Activated CD8-positive, alpha-beta memory T cell treated with anti-CD3 and anti-CD28 coated beads, Interleukin-2, amount 10 ng/mL, durations not matched to agents 7 days and 5 days (primary cell): Measurements from ENCODE around the gene ABHD5. TPM values are rescaled to one million over a fixed set of nuclear protein-coding genes. Genes with fewer than 3 reads are reported as not detected.

Experiments
- ATAC-seq: fragments of 150-1000 bp; cut with Tn5 transposase; one replicate; pipeline ENCODE4 v1.10.0; 2021; ENCODE audit warnings: moderate library complexity
- CTCF ChIA-PET: fragments of 350-600 bp; sonication (Branson Sonifier 250); formaldehyde crosslinking; loops from one replicate; lab custom pipeline; 2021; ENCODE audit warnings: antibody characterized with exemption; lab: Charles Lee
- DNase-seq: peaks from one replicate; pipeline ENCODE4 v3.0.0-alpha.2; 2020
- H3K27ac Mint-ChIP-seq: one replicate; pipeline ENCODE4 v1.8.0; 2021; ENCODE audit warnings: mild to moderate bottlenecking, mixed read lengths
- H3K27me3 Mint-ChIP-seq: one replicate; pipeline ENCODE4 v1.8.0; 2021; ENCODE audit warnings: mixed read lengths
- H3K36me3 Mint-ChIP-seq: one replicate; pipeline ENCODE4 v1.8.0; 2021; ENCODE audit warnings: mild to moderate bottlenecking, mixed read lengths
- H3K4me1 Mint-ChIP-seq: one replicate; pipeline ENCODE4 v1.8.0; 2021; ENCODE audit warnings: mixed read lengths
- H3K4me3 Mint-ChIP-seq: one replicate; pipeline ENCODE4 v1.8.0; 2021; ENCODE audit warnings: mild to moderate bottlenecking, moderate library complexity, mixed read lengths
- H3K9me3 Mint-ChIP-seq: one replicate; pipeline ENCODE4 v1.8.0; 2022; ENCODE audit warnings: low read depth, mixed read lengths
- total RNA-seq, 2 experiments: library from RNA; stranded (reverse); gene quantifications; one replicate each; pipeline ENCODE4 v1.2.3, GENCODE V29; 2021

Gene ABHD5
- total RNA-seq, 2 experiments from 2014 or later: 12.9 to 16.5 TPM

- Mint-ChIP-seq H3K27me3 (peaks cover 30% of the 10 kb centered on the region), H3K36me3 (no peaks in the 10 kb centered on the region), H3K4me1 (peaks cover 3% of the 10 kb centered on the region), H3K9me3 (no peaks in the 10 kb centered on the region), H3K4me3 (no peak overlapping the region), H3K27ac (no peak overlapping the region)
- DNase-seq (no peak), ATAC-seq (no peak)
- CTCF ChIA-PET: no interaction called here
Measured at GRCh38 chr3:43771610-43772009, 80.9 kb downstream of the ABHD5 start.

GRCh38 chr3:43773273-43774094, 82.7 kb downstream of the ABHD5 start:
- H3K27ac Mint-ChIP-seq: no peak overlapping the region
- no peaks in the 10 kb centered on the region for H3K36me3 Mint-ChIP-seq
- H3K27me3 Mint-ChIP-seq: peaks cover 20% of the 10 kb centered on the region
- CTCF ChIA-PET: no interaction called here
- no peaks in the 10 kb centered on the region for H3K9me3 Mint-ChIP-seq
- no peak overlapping the region for H3K4me3 Mint-ChIP-seq
- peaks cover 3% of the 10 kb centered on the region for H3K4me1 Mint-ChIP-seq
- ATAC-seq (no peak), DNase-seq (no peak)

- CTCF ChIA-PET: interaction anchor here (1.2 kb wide), 1 partner anchor 10 kb away, joined by 3 read pairs; no protein-coding TSS in a partner anchor
- H3K27me3 Mint-ChIP-seq: peaks cover 11% of the 10 kb centered on the region
- no peaks in the 10 kb centered on the region for H3K9me3 Mint-ChIP-seq
Measured at GRCh38 chr3:43774799-43775198, 84.1 kb downstream of the ABHD5 start.

GRCh38 chr3:43776101-43776500, 85.4 kb downstream of the ABHD5 start:
- peaks cover 11% of the 10 kb centered on the region for H3K27me3 Mint-ChIP-seq
- H3K4me1 Mint-ChIP-seq: no peaks in the 10 kb centered on the region
- no peaks in the 10 kb centered on the region for H3K9me3 Mint-ChIP-seq
- DNase-seq: no peak
- H3K27ac Mint-ChIP-seq: no peak overlapping the region
- CTCF ChIA-PET: no interaction called here
- no peak for ATAC-seq
- no peaks in the 10 kb centered on the region for H3K36me3 Mint-ChIP-seq
- H3K4me3 Mint-ChIP-seq: no peak overlapping the region

More at GRCh38 chr3:43774799-43775198, 84.1 kb downstream of the ABHD5 start:
- Mint-ChIP-seq H3K4me3 (no peak overlapping the region), H3K27ac (no peak overlapping the region), H3K4me1 (no peaks in the 10 kb centered on the region), H3K36me3 (no peaks in the 10 kb centered on the region)
- DNase-seq (no peak), ATAC-seq (no peak)

GRCh38 chr3:43779850-43780249, 89.1 kb downstream of the ABHD5 start:
- CTCF ChIA-PET: no interaction called here
- DNase-seq (no peak), ATAC-seq (no peak)
- Mint-ChIP-seq H3K36me3 (no peaks in the 10 kb centered on the region), H3K27ac (no peak overlapping the region), H3K4me3 (no peak overlapping the region), H3K4me1 (no peaks in the 10 kb centered on the region), H3K27me3 (peaks cover 4% of the 10 kb centered on the region), H3K9me3 (no peaks in the 10 kb centered on the region)

- CTCF ChIA-PET: no interaction called here
- H3K27ac Mint-ChIP-seq: no peak overlapping the region
- H3K27me3 Mint-ChIP-seq: peaks cover 2% of the 10 kb centered on the region
- H3K4me1 Mint-ChIP-seq: no peaks in the 10 kb centered on the region
- no peaks in the 10 kb centered on the region for H3K36me3 Mint-ChIP-seq
- no peaks in the 10 kb centered on the region for H3K9me3 Mint-ChIP-seq
- no peak overlapping the region for H3K4me3 Mint-ChIP-seq
- DNase-seq (no peak), ATAC-seq (no peak)
Measured at GRCh38 chr3:43782541-43782940, 91.8 kb downstream of the ABHD5 start.

Other genes starting within 250 kb of the ABHD5 start
- 10 to 100 TPM; 10.7 to 13.1 TPM for gene ANO10, start 68.9 kb upstream of the ABHD5 start, total RNA-seq